ENCODE data around the gene ARMC9.
"Not testable (repeated sequence)": the region's sequence is repeated elsewhere in the genome, so short reads cannot be mapped to it uniquely, and the experiment has no call there.

The ARMC9 gene

DNA sequence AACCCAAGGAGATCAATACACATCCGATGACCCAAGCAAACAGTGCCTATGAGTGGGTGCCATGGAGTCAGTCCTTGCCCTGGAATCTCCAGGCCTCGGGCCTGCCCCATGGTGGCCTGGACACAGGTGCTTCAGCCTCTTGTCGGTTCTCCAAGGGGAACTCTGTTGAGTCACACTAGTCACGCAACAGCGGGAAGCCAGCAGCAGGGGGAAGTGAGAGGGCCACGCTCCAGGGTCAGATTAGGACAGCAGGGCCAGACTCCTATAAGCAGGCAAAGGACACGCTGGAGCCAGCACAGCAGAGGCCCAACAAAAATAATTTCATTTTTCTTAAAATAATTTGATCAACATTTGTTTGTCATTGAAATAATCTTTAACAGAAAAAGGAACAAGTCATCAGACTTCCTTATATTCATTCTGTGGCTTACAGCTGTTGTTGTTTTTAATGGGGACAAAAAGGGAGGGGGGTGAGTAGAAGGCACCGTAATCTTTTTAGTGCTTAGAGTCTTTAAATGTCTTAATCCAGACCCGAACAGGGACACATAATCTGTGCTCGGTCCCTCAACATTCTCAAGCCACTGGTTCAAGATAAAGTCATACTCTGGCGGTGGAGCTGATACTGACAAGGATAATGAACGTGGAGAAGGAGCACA, 16.4 kb upstream of the ARMC9 start:
- no peak for DNase-seq (ENCODE audit: low read depth, low spot score)

DNA sequence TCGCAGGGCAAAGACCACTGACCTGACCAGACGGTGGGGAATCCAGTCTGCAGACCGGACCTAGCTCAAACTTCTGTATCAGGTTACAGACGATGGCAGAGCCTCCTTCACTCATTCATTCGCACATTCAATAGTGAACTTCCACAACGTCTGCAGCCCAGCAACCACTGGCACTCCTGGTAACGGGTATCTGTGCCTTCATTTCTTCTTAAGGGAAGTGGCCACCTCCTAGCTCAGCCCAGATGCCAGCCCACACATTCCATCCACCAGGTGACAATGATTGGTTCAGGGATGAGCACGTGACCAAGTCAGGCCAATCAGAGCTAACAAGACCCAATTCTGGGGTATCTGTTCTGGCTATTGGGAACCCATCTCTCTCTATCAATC, 15.9 kb upstream of the ARMC9 start:
- DNase-seq (ENCODE audit: low read depth, low spot score) = no peak

DNA sequence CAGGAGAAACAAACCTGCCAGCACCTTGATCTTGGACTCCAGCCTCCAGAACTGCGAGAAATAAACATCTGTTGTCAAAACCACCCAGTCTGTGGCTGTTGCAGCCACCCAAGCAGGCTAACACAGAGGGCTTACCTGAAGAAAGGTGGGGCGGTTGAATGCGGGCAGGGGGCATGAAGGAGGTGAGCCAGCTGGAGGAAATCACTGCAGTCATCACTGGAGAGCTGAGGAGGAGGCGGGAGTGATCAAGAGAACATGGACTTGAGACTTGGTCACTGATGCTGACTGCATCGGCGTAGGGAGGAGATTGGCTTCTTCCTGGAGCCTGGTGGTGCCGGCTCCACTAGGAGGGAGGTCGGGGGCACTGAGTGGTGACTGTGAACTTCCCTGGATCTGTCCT, 14.6 kb upstream of the ARMC9 start:
- DNase-seq (ENCODE audit: low read depth, low spot score) = no peak

DNA sequence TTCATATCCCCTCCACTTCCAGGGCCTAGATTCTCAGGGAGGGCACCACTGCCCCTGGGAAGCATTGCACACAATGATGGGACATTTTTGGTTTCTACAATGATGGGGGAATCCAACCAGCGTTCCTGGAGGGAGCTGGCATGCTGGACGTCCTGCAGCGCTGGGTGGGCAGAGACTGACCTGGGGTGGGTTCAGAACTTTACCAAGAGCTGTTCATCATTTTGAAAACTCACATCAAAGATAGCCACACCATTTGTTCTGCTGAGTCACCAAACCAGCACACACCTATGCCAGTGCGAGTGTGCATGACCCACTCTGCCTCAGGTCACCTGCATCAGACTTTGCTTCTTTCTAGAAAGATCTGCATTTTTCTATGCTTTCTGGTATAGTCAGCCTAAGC, 14.1 kb upstream of the ARMC9 start:
- DNase-seq (ENCODE audit: low read depth, low spot score) = no peak

DNA sequence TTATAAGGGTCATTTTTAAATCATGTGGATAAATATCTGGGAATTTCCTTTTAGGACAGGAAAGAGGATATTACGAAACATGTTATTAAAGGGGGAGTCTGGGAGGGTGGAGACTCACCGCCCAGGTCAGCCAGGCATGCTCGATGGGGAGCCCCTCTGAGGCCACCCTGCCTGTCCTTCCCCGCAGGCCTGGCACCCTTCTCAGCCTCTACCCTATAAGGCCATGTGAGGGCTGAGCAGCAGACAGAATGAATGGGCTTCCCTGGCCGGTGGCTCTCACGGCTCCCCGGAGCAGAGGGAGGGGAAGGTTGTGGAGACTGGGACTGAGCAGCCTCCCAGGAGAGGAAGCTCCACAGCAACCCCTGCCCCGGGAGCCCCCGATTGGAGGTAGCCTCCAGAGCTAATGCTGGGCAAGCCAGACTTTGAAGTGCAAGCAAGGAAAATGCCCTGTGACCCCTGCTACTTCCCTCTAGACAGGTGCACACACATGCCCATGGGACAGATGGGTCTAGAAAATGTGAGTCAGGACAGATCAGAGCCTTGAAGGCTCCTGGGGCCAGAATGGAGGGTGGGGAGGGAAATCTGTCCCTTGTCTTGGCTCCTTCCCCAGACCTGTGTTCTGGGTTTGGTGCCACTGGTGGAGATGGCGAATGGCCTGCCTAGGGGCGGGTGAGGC, 13.2 kb upstream of the ARMC9 start:
- DNase-seq (ENCODE audit: low read depth, low spot score) = no peak

DNA sequence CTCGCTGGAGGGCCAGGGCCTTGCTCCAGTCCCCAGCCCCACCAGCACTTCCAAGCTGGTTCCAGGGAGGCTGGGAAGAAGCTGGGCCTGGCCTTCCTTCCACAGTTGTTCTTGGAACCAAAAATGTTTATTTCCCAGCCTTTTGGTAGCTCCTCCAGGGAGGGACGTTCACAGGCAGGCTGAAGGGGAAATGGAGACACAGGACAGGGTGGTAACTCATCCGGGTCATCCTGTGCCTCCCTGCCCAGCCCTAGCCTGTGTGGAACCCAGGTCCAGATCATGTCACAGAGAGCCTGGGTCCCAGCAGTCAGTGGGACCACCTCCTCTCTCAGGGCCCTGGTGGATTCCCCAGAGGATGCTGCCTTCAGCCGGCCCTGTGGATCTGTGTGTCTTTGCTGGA, 12.5 kb upstream of the ARMC9 start:
- no peak for DNase-seq (ENCODE audit: low read depth, low spot score)

DNA sequence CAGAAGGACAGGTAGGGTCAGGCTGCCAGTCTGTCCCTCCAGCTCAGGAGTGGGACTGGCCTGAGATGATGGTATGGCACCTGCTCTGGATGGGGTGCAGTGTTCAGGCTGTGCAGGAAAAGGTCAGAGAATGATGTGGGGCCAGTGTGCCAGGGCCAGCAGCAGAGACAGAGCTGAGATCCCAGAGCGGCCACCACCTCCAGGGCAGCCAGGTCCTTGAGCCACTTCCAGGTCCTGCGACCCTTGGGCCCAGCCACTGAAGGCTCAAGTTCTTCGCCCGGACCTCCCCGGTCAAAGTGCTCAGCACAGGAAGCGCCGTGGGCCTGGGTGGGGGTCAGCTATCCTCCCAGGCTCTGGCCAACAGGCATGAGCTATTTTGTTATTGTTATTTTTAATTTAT, 12.1 kb upstream of the ARMC9 start:
- no peak for DNase-seq (ENCODE audit: low read depth, low spot score)

DNA sequence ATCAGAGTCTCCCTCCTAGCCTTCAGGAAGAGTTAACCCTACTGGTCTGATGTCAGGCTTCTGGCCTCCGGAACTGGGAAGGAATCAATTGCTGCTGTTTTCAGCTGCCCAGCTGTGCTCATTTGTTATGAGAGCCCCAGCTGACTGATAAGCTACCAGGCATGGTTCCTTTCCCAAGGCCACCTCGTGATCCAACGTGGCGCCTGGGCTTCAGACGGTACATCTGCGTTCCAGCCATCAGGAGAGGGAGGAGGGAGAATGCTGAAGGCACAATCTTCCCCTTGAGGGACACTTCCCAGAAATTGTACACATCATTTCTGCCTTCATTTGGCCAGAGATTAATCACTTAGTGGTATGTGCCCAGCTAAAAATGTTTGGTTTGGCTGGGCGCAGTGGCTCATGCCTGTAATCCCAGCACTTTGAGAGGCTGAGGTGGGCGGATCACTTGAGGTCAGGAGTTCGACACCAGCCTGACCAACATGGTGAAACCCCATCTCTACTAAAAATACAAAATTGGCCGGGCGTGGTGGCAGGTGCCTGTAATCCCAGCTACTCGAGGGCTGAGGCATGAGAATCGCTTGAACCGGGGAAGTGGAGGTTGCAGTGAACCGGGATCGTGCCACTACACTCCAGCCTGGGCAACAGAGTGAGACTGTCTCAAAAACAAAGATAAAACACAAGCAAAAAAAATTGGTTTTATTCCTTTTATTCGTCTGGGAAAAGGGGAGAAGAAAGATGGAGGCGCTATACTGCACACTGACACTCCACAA, 10.5 kb upstream of the ARMC9 start:
- DNase-seq (ENCODE audit: low read depth, low spot score) = no peak

DNA sequence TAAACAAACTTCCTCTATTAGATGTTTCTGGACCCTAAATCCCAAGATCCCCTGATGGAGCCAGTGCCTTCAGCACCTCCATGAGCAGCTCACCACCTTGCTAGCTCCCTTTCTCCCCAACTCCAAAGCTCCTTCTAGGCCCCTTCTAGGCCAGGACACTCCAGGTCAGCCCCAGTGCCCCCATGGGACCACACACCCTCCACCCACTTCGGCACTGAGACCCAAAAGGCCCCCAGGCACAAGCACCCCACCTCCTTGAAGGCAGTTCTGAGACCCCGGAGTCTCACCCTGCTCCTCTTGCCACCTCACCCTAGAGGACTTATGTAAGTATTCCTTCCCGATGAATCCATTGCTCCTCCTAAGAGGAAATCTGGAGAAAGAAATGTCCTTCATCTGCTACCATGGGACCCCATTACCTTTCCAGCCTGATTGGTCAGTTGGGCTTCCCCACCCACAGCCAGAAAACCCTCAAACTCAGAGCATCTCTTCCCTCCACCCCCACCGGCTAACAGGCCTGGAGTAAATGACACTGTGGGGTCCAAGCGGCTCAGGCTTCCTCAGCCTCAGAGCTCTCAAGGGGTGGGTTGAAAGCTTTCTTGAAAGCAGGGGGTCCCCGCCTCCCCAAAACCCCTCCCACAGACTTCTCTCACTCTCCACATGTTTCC, 9.8 kb upstream of the ARMC9 start:
- no peak for DNase-seq (ENCODE audit: low read depth, low spot score)

DNA sequence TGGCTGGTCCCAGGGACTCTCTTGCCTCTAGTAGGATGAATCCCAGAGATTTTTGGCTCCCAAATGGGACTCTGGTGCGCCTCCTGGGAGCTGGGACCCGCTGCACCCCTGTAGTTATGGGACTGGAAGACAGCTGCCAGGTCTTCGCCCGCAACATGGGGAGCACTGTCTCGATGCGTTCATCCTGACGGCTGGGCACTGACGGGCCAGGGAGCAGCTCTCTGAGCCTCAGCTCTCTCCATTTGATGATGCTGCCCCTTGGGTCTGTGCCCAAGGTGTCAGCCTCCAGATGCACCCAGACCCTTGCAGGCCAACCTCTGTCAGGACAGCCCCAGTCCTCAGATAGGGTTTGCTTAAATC, 9.3 kb upstream of the ARMC9 start:
- DNase-seq (ENCODE audit: low read depth, low spot score) = no peak

DNA sequence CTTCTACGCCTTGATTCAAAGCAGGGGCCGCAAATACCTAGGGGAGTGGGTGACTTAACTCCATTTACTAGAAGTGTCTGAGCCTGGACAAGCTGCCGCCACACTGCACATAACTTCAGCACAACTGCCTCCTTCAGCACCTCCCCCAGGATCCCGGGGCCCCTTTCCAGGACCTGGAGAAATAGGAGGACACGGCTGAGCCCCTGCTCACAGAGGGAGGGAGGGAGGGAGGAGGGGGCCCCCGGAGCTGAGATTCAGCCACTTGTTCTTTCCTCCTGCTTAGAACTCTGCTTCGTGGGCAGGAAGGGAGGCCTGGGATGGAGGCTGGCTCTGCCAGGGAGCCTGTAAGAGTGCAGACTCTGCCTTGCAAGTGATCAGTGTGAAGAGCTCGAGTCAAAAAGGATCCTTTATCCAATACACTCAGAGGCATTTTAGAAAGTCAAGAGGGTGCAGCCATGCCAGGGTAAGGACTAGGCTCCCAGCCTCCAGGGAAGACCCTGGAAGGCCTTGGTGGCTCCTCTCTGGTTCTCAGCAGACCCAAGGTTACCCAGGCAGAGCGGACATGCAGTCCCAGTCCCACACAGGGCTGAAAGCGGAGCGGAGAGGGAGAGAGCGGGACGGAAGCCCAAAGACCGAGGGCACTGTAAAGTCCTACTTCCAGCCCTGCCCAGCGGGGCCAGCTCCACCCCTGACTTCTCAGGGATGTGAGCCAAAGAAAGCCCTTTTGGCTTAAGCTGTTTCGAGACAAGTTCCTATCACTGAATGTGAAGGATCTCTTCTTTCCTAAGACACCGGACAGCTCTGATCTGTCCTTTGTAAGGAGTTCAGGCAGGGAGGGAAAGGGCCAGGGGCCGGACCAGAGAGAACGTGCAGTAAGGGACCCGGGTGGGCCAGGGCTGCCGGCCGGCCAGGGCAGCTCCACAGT, 8.6 kb upstream of the ARMC9 start:
- no peak for DNase-seq (ENCODE audit: low read depth, low spot score)

DNA sequence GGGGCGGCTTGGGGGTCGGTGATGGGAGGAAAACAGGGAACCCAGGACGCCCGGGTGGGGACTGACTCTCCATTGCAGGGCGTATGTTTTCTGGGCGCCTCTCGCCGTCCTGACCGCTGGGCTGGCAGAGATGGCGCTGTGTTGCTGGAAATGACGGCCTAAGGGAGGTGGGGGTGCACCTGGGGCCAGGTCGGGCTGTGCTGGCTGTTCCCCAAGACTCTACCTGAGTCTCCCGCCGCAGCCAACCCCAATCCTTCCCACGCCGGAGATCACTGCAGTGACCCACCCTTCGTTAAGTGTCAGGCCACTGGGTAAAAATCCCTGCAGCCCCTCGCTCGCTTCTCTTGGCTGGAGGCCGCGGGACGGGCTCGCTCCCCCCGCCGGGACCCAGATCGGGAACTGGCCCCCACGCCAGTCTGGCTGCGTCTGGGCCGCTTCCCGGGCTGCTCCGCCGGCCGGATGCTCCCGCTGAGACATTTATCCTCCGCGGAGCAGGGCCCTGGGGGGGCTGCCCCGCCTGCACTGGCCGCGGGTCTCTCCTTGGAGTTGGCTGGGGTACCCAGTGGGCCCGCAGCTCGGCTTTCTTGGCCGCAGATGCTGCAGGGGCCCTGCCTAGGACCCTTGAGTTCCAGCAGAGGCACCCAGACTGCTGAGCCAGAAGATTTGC, 7.8 kb upstream of the ARMC9 start:
- no peak for DNase-seq (ENCODE audit: low read depth, low spot score)

DNA sequence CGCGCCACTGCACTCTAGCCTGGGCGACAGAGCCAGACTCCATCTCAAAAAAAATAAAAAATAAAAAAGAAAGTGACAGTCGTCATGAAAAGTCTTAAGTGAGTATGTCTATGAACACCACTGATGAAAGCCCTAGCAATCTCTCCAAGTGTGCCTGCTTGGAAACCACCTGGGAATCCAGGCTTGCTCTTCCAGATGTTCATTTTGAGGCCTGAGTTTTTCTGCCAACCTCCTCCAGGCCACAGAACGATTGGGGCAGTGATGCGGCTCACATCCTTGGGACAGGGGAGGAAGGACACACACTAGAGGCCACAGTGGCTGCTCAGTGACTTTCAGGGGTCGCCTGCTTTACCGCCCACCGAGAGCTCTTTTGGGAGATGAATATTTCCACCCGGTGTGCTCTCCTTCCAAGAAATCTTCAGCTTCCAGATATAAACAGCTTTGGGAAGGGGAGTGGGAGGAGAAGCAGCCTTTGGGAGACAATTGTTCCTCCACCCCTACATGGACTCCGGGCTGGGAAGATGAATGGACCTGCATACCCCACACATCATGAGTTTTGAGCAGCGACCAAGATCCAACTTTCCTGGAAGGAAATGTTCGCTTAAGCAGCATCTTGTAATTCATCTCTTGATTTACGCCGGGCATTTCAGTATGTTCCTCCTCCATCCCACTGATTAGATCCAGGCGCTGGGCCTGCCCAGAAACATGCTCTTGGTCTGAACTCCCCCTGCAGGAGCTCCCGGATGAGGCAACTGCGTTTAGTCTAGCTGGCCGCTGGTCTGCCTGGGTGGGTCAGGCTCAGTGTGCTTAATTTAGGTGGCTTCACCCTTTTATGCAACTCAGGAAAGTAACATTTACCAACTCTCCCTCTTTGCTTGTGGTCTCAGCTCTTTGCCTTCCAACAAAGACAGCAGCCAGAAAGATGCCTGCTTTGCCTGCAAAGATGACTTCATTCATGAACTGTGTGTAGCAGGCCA, 6.2 kb upstream of the ARMC9 start:
- no peak for DNase-seq (ENCODE audit: low read depth, low spot score)

DNA sequence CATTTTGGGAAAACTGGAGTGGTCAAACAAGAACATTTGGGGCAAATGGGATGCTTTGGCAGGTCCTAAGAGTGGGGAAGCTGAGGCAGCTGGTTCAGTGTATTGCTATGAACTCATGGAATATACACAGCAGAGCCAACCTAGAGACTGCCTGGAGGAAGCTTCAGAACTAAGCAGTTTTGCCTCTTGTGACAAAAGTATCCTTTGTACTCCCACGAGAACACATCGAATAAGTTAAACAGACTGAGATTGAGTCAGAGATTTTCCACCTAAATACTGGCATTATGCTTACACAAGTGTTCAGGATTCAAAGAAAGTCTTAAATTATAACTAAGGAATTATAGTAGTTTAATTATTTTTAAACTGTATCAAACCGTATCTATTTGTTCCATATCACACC, 5.2 kb upstream of the ARMC9 start:
- DNase-seq (ENCODE audit: low read depth, low spot score) = no peak

DNA sequence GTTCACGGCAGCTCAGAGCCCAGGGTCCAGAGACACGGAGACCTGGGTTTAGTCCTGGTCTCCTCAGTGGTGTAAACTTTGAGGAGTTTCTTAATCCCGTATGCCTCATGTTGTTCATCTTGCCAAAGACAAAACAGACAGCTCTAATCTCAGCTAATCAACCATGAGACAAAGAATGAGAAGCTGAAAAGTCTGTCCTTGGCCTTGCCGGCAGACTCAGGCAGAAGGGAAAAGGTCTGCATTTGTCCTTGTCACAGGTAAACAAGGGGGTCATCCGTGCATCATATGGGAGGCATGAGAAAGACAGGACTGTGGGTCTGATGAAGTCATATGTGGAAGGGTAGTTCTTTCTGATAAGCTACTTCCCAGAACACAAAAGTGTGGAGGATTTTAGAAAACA, 1.8 kb upstream of the ARMC9 start:
- DNase-seq (ENCODE audit: low read depth, low spot score) = no peak

DNA sequence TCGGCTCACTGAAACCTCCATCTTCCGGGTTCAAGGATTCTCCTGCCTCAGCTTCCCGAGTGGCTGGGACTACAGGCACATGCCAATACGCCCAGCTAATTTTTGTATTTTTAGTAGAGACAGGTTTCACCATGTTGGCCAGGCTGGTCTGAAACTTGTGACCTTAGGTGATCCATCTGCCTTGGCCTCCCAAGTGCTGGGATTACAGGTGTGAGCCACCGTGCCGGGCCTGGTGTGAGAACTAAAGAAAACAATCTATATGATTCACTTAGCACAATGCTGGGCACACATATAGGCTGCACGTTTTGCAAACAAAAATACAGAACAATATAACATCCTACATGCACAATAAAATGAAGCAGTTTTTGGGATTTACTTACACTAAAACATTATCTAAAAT, 1.2 kb upstream of the ARMC9 start:
- DNase-seq (ENCODE audit: low read depth, low spot score) = not testable (repeated sequence)

DNA sequence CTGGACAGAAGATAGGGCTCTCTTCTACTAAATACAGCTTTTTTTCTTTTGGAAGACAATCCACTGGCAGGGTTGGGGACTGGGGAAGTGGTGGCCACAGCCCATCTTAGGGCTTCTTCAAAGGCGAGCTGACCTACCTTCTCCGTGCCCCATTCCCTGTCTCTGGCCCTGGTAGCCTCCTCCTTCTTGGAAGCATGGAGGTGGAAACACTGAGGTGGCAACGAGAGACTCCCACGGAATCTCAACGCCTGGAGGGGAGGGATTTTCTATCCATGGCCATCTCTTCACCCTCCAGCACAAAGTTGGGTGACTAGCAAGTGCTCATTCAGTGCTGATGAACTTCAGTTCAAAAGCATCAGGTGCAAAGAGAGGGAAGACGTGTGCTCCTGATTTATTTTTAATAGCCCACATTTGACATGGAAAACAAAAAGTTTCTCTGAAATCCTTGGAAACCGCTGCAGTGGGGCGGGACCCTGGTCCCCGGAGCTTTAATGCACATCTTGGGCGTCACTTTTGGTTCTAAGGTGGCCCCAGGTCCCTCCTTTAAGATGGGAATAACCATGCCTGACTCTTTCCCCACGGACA, 633 bp upstream of the ARMC9 start:
- no peak for DNase-seq (ENCODE audit: low read depth, low spot score)

DNA sequence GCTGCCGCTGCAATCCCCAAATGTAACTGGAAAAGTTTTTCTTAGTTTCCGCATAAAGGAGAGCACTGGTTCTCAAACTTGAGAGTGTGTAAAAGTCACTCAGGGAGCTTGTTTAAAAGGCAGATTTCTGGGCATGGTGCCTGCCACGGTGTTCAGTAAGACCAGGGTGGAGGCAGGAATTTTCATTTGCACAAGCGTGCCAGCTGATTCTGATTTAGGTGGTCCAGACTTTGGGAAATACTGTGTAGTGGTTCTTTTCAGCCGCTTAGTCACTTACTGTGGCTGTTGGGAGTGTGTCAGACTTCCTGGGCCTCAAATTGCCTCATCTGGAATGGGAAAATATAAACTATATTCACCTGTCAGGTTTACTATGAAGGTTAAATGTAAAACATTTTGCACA, 788 bp downstream of the ARMC9 start:
- DNase-seq (ENCODE audit: low read depth, low spot score) = no peak

DNA sequence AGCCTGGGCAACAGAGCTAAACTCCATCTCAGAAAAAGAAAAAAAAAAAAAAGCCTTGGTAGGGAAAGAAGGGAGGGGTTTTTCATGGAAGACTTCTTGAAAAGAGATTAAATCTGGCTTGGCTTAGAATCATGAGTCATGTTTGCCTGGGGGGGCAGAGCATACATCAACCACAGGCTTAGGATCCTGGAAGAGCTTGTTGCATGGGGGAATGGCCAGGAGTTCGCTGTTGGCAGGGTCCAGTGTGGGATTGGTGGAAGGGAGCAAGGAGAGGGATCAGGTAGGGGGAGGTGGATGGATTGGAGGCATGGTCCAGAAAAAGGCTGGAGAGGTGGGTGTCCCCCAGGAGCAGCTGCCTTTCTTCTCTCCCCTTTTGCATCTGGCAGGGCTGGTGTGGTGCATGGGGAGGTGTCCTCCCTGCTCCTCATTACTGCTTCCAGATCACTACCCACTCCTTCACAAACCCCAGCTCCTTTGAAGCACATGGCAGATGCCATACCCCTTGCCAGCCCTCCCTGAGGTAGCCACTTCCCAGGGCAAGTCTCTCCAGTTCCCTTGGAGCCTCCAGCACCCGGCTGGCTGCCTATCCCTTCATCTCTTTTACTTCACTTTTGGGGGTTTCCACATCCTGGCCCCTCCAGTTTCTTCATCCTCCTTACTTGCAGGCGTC, 2.5 kb downstream of the ARMC9 start:
- DNase-seq (ENCODE audit: low read depth, low spot score) = no peak

Measured in activated CD4-positive, CD25-positive, alpha-beta regulatory T cell treated with anti-CD3 and anti-CD28 coated beads, Interleukin-2, amount 50 U/mL, for 16 hours (primary cell).